Measurements from ENCODE around the gene DNAH1. TPM values are rescaled to one million over a fixed set of nuclear protein-coding genes. Genes with fewer than 3 reads are reported as not detected.

DNAH1 gene
- total RNA-seq, 2 experiments from 2014 or later = 5.8 to 14.2 TPM

- Histone ChIP-seq H3K9me2 (ENCODE audit: insufficient read depth, low read length) (no peaks in the 10 kb centered on the region), H3K4me2 (ENCODE audit: low read length) (no peak overlapping the region), H4K20me1 (ENCODE audit: insufficient read depth, low read length) (no peaks in the 10 kb centered on the region), H2AFZ (ENCODE audit: low read length) (no peak overlapping the region), H3K4me1 (ENCODE audit: insufficient read depth, low read length, poor library complexity, severe bottlenecking) (no peaks in the 10 kb centered on the region), H3K9me3 (ENCODE audit: low read length) (no peaks in the 10 kb centered on the region), H3K27ac (ENCODE audit: low read depth, low read length, poor library complexity, severe bottlenecking) (no peak overlapping the region), H3K4me3 (ENCODE audit: low read depth, low read length, poor library complexity, severe bottlenecking) (no peak overlapping the region), H3K36me3 (ENCODE audit: insufficient read depth, low read length) (no peaks in the 10 kb centered on the region), H3K79me2 (ENCODE audit: insufficient read depth, low read depth, low read length) (no peaks in the 10 kb centered on the region)
- intact Hi-C loops (cut with micrococcal nuclease; ENCODE audit: unreplicated experiment) = no loop called here
- no peak for DNase-seq (ENCODE audit: low spot score)
- POLR2A ChIA-PET = interaction anchor here (1.0 kb wide), 1 partner anchor 86 kb away, joined by 4 read pairs; the partner anchor contains the start of gene WDR82
- TF ChIP-seq EZH2phosphoT487 (IDR thresholded peaks at IDR 0.05; ENCODE audit: borderline replicate concordance, low read depth, low read length) (no peak), CTCF (conservative IDR thresholded peaks at IDR 0.05; ENCODE audit: low read length) (no peak)
- CTCF ChIA-PET (ENCODE audit: unreplicated experiment) = no interaction called here
- BruUV-seq (replicated peaks) = no TSS peak
Measured at GRCh38 chr3:52364322-52365035, 48.4 kb downstream of the DNAH1 start.

- no peak overlapping the region for H3K4me2 ChIP-seq (ENCODE audit: low read length)
- no peak overlapping the region for H2AFZ ChIP-seq (ENCODE audit: low read length)
- H3K4me1 ChIP-seq (ENCODE audit: insufficient read depth, low read length, poor library complexity, severe bottlenecking) = no peaks in the 10 kb centered on the region
- H4K20me1 ChIP-seq (ENCODE audit: insufficient read depth, low read length) = no peaks in the 10 kb centered on the region
- no peaks in the 10 kb centered on the region for H3K9me2 ChIP-seq (ENCODE audit: insufficient read depth, low read length)
- no TSS peak for BruUV-seq (replicated peaks)
- no peak overlapping the region for H3K27ac ChIP-seq (ENCODE audit: low read depth, low read length, poor library complexity, severe bottlenecking)
- CTCF ChIA-PET (ENCODE audit: unreplicated experiment) = no interaction called here
- TF ChIP-seq CTCF (conservative IDR thresholded peaks at IDR 0.05; ENCODE audit: low read length) (no peak), EZH2phosphoT487 (IDR thresholded peaks at IDR 0.05; ENCODE audit: borderline replicate concordance, low read depth, low read length) (no peak)
- POLR2A ChIA-PET = no interaction called here
- H3K36me3 ChIP-seq (ENCODE audit: insufficient read depth, low read length) = no peaks in the 10 kb centered on the region
- H3K9me3 ChIP-seq (ENCODE audit: low read length) = no peaks in the 10 kb centered on the region
- no peaks in the 10 kb centered on the region for H3K79me2 ChIP-seq (ENCODE audit: insufficient read depth, low read depth, low read length)
- intact Hi-C loops (cut with micrococcal nuclease; ENCODE audit: unreplicated experiment) = no loop called here
- no peak overlapping the region for H3K4me3 ChIP-seq (ENCODE audit: low read depth, low read length, poor library complexity, severe bottlenecking)
- no peak for DNase-seq (ENCODE audit: low spot score)
Measured at GRCh38 chr3:52366527-52366926, 50.4 kb downstream of the DNAH1 start.
